Loucy (cell line): ENCODE measurements around the gene TIGD4.

Experiments
- EZH2phosphoT487 ChIP-seq: fragments of 200-600 bp; IDR thresholded peaks from 2 replicates; pipeline ENCODE4 v1.6.1; 2018; ENCODE audit warnings: antibody characterized with exemption, mild to moderate bottlenecking, moderate library complexity, borderline replicate concordance
- TF ChIP-seq, protein P1 (sequence below): fragments of 200-600 bp; sonication (generic); conservative IDR thresholded peaks from 2 replicates; pipeline ENCODE4 v1.5.1; 2014; ENCODE audit warnings: mild to moderate bottlenecking, antibody characterized with exemption, low read length

DNA sequence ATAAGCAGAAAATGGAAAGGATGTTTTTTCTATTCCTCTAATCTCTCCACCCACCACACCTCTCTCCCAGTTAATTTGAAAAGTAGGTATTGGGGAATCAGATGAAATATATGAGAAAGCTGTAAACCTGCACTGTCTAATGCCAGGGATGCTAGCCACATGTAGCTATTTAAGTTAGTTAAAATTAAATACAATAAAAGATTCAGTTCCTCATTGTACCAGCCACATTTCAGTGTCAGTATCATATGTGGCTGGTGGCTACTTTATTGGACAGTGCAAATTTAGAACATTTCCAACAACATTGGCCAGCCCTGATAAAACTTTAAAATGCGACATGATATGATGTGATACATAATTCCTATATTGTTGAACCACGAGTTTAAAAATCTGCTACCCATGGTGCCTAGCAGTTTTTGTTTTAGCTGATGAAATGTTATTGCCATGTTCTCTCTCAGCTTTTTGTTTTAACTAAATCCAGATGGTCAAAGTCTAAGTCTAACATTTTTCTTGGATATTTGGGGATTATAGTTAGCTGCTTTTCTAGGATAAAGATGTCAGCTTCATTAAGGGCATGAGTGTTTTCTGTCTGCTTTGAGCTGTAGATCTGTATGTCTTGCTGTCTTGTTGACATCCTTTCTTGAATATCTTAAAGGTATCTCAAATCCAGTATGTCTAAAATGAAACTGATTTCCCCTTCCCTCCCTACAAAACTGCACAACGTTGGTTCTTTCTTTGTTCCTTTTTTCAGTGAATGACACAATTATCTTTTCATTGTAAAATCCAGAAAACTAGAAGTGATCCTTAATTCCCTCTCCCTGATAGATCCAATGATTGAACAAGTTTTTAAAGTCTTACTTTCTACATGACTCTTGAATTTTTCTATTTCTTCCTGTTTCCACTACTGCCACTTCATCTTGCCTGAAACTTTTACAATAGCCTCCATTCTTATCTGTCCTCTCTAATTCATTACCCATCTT lies 6.4 kb upstream of the TIGD4 start:
- TF ChIP-seq, protein P1, sequence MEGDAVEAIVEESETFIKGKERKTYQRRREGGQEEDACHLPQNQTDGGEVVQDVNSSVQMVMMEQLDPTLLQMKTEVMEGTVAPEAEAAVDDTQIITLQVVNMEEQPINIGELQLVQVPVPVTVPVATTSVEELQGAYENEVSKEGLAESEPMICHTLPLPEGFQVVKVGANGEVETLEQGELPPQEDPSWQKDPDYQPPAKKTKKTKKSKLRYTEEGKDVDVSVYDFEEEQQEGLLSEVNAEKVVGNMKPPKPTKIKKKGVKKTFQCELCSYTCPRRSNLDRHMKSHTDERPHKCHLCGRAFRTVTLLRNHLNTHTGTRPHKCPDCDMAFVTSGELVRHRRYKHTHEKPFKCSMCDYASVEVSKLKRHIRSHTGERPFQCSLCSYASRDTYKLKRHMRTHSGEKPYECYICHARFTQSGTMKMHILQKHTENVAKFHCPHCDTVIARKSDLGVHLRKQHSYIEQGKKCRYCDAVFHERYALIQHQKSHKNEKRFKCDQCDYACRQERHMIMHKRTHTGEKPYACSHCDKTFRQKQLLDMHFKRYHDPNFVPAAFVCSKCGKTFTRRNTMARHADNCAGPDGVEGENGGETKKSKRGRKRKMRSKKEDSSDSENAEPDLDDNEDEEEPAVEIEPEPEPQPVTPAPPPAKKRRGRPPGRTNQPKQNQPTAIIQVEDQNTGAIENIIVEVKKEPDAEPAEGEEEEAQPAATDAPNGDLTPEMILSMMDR = no peak
- no peak for TF ChIP-seq EZH2phosphoT487
